Measurements from ENCODE around the gene TRIML1. TPM values are rescaled to one million over a fixed set of nuclear protein-coding genes. Genes with fewer than 3 reads are reported as not detected.

TRIML1 gene
- total and polyA plus RNA-seq, 10 of the 15 experiments (the other 5 are each of a cell fraction or from before 2014, with no cell fraction given): not detected

GRCh38 chr4:188195389-188195985 is 56.2 kb downstream of the TRIML1 start:
- H4K20me1 ChIP-seq (ENCODE audit: control insufficient read depth, insufficient read depth): no peaks in the 10 kb centered on the region
- H3K79me2 ChIP-seq (ENCODE audit: control insufficient read depth, insufficient read depth, low read length): no peaks in the 10 kb centered on the region
- DNase-seq (ENCODE audit: low read depth, low spot score): no peak
- no peaks in the 10 kb centered on the region for H3K4me1 ChIP-seq (ENCODE audit: control insufficient read depth, insufficient read depth, low read length)
- no peaks in the 10 kb centered on the region for H3K27me3 ChIP-seq (replicated peaks in 1 of 2; ENCODE audit: control insufficient read depth in 2 of 2, insufficient read depth in 2 of 2, low read length in 1 of 2)
- intact Hi-C loops (cut with micrococcal nuclease; ENCODE audit: unreplicated experiment) (no loop called here), in situ Hi-C loops (cut with MboI) (no loop called here)
- CTCF ChIA-PET: no interaction called here
- no peak overlapping the region for H3K9ac ChIP-seq (ENCODE audit: control insufficient read depth, insufficient read depth, low read length)
- BruUV-seq (replicated peaks): no TSS peak
- H3K27ac ChIP-seq (ENCODE audit: control insufficient read depth, insufficient read depth): no peak overlapping the region
- RAD21 ChIA-PET (ENCODE audit: unreplicated experiment): no interaction called here
- ATAC-seq: no peak
- SMC1A ChIA-PET (ENCODE audit: uncharacterized antibody, unreplicated experiment): no interaction called here
- 50% methylated on average over 8 of the region's 8 CpGs for WGBS (ENCODE audit: insufficient coverage, insufficient replicate concordance, low lambda C conversion rate, missing lambda C conversion rate)
- H3K4me3 ChIP-seq: no peak overlapping the region
- POLR2A ChIA-PET: no interaction called here
- H3K36me3 ChIP-seq (ENCODE audit: control insufficient read depth in 2 of 2, insufficient read depth in 2 of 2, low read length in 1 of 2): no peaks in the 10 kb centered on the region
- H2AFZ ChIP-seq (ENCODE audit: control insufficient read depth, low read depth, low read length): no peak overlapping the region
- no peak for FAIRE-seq
- H3K9me3 ChIP-seq (replicated peaks; ENCODE audit: control insufficient read depth, insufficient read depth, low read length): no peaks in the 10 kb centered on the region
- H3K4me2 ChIP-seq (ENCODE audit: control insufficient read depth, insufficient read depth): no peak overlapping the region
- TF ChIP-seq GABPA (IDR thresholded peaks at IDR 0.05; ENCODE audit: low read depth): no peak
- TF ChIP-seq FOXK2 (IDR thresholded peaks at IDR 0.05): no peak
- no peak for TF ChIP-seq RAD51 (IDR thresholded peaks at IDR 0.05)
- TF ChIP-seq ZNF24 (IDR thresholded peaks at IDR 0.05): no peak
- no peak for TF ChIP-seq YBX1 (IDR thresholded peaks at IDR 0.05)
- TF ChIP-seq SPI1 (IDR thresholded peaks at IDR 0.05; ENCODE audit: borderline replicate concordance, insufficient read depth, low read depth, low read length): no peak
- no peak for TF ChIP-seq POLR2A (IDR thresholded peaks at IDR 0.05; ENCODE audit: low read depth, low read length)
- no peak for TF ChIP-seq TCF3 (IDR thresholded peaks at IDR 0.05; ENCODE audit: borderline replicate concordance, insufficient read depth, low read depth, low read length)
- TF ChIP-seq PML (IDR thresholded peaks at IDR 0.05; ENCODE audit: low read length): no peak
- TF ChIP-seq STAT3 (IDR thresholded peaks at IDR 0.05; ENCODE audit: low read depth, low read length): no peak
- TF ChIP-seq TAF1 (IDR thresholded peaks at IDR 0.05; ENCODE audit: borderline replicate concordance, low read depth, low read length): no peak
- no peak for TF ChIP-seq ZZZ3 (IDR thresholded peaks at IDR 0.05; ENCODE audit: control insufficient read depth, insufficient read length, low read depth)
- no peak for TF ChIP-seq ZNF217 (IDR thresholded peaks at IDR 0.05)
- no peak for TF ChIP-seq CTCF (IDR thresholded peaks at IDR 0.05 in 2 of 3, conservative IDR thresholded peaks at IDR 0.05 in 1 of 3; ENCODE audit: control insufficient read depth in 2 of 3, extremely low read depth in 1 of 3, insufficient read depth in 1 of 3, low read depth in 3 of 3, low read length in 3 of 3)
- no peak for TF ChIP-seq ESRRA (IDR thresholded peaks at IDR 0.05; ENCODE audit: low read length)
- TF ChIP-seq IRF5 (IDR thresholded peaks at IDR 0.05; ENCODE audit: borderline replicate concordance): no peak
- TF ChIP-seq RUNX3 (IDR thresholded peaks at IDR 0.05; ENCODE audit: low read length): no peak
- no peak for TF ChIP-seq HDAC6 (IDR thresholded peaks at IDR 0.05; ENCODE audit: unreplicated experiment)
- no peak for TF ChIP-seq MLLT1 (IDR thresholded peaks at IDR 0.05)

All from GM12878 (cell line).